HG02678 (cell line): Measurements from ENCODE around the gene ARHGEF17.
"Not testable (repeated sequence)": the region's sequence is repeated elsewhere in the genome, so short reads cannot be mapped to it uniquely, and the experiment has no call there.

Experiments used
- ATAC-seq: cut with Tn5 transposase; IDR thresholded peaks from one replicate; pipeline ENCODE4 v1.9.1; 2021; ENCODE audit warnings: mild to moderate bottlenecking, moderate library complexity; ENCODE audit not compliant: unreplicated experiment

The ARHGEF17 gene, protein sequence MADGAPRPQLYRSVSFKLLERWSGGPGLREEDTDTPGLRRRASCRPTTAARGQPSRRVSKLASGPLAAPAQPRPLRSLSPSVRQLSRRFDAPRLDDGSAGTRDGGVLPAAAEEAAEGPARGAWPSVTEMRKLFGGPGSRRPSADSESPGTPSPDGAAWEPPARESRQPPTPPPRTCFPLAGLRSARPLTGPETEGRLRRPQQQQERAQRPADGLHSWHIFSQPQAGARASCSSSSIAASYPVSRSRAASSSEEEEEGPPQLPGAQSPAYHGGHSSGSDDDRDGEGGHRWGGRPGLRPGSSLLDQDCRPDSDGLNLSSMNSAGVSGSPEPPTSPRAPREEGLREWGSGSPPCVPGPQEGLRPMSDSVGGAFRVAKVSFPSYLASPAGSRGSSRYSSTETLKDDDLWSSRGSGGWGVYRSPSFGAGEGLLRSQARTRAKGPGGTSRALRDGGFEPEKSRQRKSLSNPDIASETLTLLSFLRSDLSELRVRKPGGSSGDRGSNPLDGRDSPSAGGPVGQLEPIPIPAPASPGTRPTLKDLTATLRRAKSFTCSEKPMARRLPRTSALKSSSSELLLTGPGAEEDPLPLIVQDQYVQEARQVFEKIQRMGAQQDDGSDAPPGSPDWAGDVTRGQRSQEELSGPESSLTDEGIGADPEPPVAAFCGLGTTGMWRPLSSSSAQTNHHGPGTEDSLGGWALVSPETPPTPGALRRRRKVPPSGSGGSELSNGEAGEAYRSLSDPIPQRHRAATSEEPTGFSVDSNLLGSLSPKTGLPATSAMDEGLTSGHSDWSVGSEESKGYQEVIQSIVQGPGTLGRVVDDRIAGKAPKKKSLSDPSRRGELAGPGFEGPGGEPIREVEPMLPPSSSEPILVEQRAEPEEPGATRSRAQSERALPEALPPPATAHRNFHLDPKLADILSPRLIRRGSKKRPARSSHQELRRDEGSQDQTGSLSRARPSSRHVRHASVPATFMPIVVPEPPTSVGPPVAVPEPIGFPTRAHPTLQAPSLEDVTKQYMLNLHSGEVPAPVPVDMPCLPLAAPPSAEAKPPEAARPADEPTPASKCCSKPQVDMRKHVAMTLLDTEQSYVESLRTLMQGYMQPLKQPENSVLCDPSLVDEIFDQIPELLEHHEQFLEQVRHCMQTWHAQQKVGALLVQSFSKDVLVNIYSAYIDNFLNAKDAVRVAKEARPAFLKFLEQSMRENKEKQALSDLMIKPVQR (N-terminal part only)

GRCh38 chr11:73308003-73308960, at the start of gene ARHGEF17:
TSS of gene ARHGEF17 (plus strand) at chr11:73308276. CDS start at chr11:73308639, 363 bp downstream.
- peak; percentile 27 for ATAC-seq

GRCh38 chr11:73259406-73260126, 48.5 kb upstream of the ARHGEF17 start:
- no peak for ATAC-seq

DNA sequence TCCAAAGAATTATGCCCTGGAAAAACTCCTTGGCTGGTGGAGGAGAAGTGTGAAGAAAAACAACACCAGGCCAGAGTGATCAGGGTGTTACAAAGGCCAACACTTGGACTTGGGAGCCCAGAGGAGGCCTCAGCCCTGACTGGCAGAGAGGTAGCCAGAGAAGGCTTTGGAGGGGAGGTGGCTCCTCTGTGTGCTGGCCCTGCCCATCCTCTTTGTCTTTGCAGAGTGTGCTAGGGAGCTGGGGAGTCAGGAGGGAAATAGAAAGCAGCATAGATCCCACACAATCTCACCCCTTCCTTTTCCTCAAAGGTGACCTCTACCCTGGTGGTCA, 48.0 kb upstream of the ARHGEF17 start:
- no peak for ATAC-seq

DNA sequence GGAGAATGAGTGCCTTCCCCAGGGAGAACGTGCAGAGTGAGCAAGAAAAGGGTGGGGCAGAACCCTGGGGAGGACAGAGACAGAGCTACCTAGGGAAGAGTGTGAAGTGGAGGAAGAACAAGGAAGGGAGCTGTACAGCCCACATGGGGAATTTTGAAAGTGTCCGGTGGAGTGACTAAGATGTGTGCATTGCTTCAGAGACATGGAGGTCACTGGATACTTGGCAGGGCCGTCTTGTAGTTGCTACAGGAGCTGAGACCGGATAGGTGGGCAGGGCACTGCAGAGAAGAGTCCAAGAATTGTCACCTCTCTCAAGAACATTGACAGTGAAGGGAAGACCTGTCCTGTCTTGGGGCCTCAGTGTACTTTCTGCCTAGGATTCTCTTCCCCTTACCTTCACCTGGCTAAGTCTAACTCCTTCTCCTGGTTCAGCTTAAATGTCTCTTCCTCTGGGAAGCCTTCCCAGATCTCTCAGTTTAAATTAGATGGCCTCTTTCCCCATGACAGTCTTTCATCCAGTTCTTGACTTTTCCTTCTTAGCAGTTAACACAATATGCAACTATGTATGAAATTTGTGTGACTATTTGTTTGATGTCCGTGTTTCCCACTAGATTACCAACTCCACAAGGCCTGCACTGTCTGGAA, 45.1 kb upstream of the ARHGEF17 start:
- ATAC-seq = no peak

- no peak for ATAC-seq
Measured at GRCh38 chr11:73263640-73264039, 44.4 kb upstream of the ARHGEF17 start.

- ATAC-seq = no peak
Measured at GRCh38 chr11:73265278-73265810, 42.7 kb upstream of the ARHGEF17 start.

DNA sequence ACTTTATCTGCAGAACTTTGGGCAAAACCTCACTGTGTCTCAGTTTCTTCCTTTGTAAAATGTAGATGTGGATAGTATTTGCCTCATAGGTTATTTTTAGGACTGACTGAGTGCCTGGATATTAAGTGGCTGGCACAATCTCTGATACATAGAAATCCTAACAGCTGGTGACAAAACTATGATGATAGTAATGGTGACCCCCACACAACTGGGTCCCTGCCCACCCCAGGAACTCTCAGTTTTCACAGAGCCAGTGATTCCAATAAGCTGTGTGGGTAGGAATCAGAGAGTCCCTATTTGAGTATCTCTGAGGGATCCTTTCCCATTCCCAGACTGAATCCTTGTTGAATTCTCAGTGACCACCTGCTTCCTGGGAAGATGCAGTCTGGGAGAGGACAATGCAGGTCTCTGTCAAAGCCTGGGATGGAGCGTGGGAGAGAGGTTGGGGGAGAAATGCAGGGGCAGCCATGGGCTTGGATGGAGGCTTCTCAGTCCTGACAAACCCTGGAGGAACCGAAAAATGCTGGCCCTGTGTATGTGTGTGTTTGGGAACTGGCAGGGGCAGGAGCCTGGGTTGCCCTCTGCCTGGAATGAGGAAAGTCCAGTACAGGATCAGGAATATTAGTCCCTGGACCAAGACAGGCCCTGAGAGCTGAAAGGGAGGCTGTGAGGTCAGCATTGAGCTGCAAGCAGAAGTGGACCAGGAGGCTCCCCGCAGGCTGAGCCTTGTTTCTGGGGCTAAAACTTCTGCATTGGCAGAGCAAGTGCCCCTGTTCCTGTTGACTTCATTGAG, 42.0 kb upstream of the ARHGEF17 start:
- no peak for ATAC-seq

- no peak for ATAC-seq
Measured at GRCh38 chr11:73266646-73267020, 41.4 kb upstream of the ARHGEF17 start.

DNA sequence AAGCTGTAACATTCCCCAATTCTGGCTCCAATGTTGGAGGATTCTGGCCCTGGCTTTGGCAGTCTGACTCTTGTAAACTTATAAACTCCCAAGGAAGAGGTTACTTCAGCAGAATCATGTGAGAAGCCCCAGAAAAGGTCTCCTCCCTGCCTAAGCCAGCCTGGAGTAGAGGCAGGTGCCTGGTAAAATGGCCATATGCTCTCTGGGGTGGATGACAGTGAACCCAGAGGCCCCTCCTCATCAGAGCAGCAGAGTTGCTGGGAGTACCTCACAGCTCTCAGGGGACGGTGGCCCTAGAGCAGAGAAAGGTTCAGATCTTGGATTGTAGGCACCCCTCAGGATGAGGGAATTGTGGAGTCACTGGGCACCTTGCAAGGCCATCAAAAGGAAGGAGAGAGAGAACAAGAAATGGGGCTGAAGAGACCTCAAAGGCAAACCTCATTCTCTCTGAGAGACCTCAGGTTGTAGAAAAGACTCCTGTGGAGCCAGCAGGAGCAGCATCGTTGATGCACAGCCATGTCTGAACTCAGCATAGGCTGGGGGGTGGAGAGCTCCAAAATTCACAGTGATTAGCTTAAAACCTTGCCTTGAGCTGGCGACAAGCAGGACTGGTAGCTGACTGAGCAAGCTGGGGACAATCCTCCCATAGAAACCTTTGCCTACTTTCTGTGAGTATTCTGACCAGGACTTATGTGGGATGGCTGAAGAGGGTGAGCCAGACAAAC, 40.8 kb upstream of the ARHGEF17 start:
- no peak for ATAC-seq

GRCh38 chr11:73267906-73268540, 40.1 kb upstream of the ARHGEF17 start:
- ATAC-seq = no peak

DNA sequence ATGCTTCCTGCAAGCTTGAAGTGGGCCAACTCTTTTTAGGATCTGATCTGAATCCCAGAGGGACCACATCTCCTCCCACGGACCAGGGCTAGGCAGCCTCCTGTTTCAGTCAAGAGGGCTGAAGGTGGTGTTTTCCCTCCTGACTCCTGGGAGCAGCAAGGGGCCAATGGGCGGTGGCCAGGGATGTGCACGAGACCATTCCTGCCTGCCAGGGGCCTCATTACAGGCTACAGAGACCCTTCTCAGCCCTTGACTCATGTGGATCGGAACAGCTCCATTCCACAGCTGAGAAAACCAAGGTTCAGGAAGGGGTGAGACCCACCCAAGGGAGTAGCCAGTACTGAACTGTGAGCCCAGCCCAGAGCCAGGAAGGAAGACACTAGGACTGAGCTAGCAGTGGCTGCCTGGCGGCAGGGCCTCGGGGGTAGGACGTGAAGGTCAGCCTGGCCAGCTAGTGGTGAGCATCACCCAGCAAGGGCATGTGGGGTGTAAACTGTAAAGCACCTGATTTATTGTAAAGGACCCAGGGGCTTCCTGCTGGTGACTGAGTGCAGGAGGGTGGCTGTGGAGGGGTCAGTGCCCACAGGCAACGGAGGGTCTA, 39.3 kb upstream of the ARHGEF17 start:
- no peak for ATAC-seq

GRCh38 chr11:73269459-73270015, 38.5 kb upstream of the ARHGEF17 start:
- no peak for ATAC-seq

- no peak for ATAC-seq
Measured at GRCh38 chr11:73270016-73270854, 37.8 kb upstream of the ARHGEF17 start.

GRCh38 chr11:73270855-73271477, 37.1 kb upstream of the ARHGEF17 start:
- no peak for ATAC-seq

DNA sequence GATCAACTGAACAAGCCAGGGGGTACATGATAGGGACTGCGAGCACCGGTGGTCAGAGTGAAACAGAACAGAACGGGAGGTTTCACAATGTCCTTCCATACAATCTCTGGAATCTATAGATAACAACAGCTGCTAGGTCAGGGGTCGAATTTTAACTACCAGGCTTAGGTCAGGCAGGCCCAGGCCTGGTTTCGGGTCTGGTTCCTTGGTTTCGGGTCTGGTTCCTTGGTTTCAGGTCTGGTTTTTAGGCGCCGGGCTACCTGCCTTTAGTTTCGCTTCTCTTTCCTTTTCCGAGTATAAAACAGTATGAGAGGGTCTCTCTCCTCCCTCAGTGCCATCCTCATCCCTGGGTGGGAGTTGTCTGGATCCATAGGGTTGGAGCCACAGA, 36.6 kb upstream of the ARHGEF17 start:
- not testable (repeated sequence) for ATAC-seq
